AG09309 (cell line): Measurements from ENCODE around the gene LY6G5C.

Experiments used
- DNase-seq: peaks from one replicate; pipeline ENCODE4 v3.0.0-alpha.2; 2010; ENCODE audit warnings: low read depth
- H3K4me3 ChIP-seq: 2 replicates; pipeline ENCODE4 v1.5.1; 2011; ENCODE audit warnings: mild to moderate bottlenecking, low read depth, low read length, moderate library complexity; ENCODE audit not compliant: control insufficient read depth
- CTCF ChIP-seq: IDR thresholded peaks from 2 replicates; pipeline ENCODE4 v1.5.1; 2011; ENCODE audit warnings: mild to moderate bottlenecking, low read depth, low read length, inconsistent platforms; ENCODE audit not compliant: insufficient read depth, control insufficient read depth; ENCODE audit errors: missing control alignments

LY6G5C gene

GRCh38 chr6:31631681-31632278, 49.1 kb downstream of the LY6G5C start:
- H3K4me3 ChIP-seq: no peak overlapping the region
- no peak for TF ChIP-seq CTCF
- DNase-seq: no peak

GRCh38 chr6:31631209-31631608, 49.7 kb downstream of the LY6G5C start:
- no peak overlapping the region for H3K4me3 ChIP-seq
- TF ChIP-seq CTCF: no peak
- no peak for DNase-seq

- no peak overlapping the region for H3K4me3 ChIP-seq
- no peak for TF ChIP-seq CTCF
- no peak for DNase-seq
Observed at GRCh38 chr6:31630177-31630934, 50.5 kb downstream of the LY6G5C start.

- TF ChIP-seq CTCF: no peak
- no peak for DNase-seq
- no peak overlapping the region for H3K4me3 ChIP-seq
Observed at GRCh38 chr6:31629014-31629413, 51.9 kb downstream of the LY6G5C start.

GRCh38 chr6:31627690-31628287, 53.1 kb downstream of the LY6G5C start:
- TF ChIP-seq CTCF: no peak
- no peak for DNase-seq
- H3K4me3 ChIP-seq: no peak overlapping the region

GRCh38 chr6:31626952-31627351, 53.9 kb downstream of the LY6G5C start:
- no peak overlapping the region for H3K4me3 ChIP-seq
- no peak for TF ChIP-seq CTCF
- no peak for DNase-seq
